Anterior cingulate cortex (tissue), 58 donors: Measurements from ENCODE around the gene UPF3A.
"Not testable (repeated sequence)": the region's sequence is repeated elsewhere in the genome, so short reads cannot be mapped to it uniquely, and the experiment has no call there.

Experiments
- DNase-seq, 58 donors: peaks; one replicate each; lab custom pipeline; 2025; lab: John Stamatoyannopoulos, UW

UPF3A gene

DNA sequence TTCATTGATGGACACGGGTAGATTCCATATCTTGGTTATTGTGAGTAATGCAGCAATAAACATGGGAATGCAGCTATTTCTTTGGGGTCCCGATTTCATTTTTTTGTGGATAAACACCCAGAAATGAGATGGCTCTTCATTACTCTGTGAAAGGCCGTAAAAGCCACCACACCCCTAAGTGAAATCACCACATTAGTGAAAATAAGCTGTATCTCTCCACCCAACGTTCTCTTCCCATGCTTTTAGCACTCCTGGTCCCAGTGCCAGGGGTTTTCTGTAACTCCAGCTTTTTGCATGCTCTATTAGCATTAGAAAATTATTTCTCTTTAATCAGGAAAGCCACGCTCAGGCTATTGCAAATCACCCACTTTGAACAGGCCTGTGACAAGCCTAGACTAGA, 48.7 kb downstream of the UPF3A start:
- no peak for DNase-seq

DNA sequence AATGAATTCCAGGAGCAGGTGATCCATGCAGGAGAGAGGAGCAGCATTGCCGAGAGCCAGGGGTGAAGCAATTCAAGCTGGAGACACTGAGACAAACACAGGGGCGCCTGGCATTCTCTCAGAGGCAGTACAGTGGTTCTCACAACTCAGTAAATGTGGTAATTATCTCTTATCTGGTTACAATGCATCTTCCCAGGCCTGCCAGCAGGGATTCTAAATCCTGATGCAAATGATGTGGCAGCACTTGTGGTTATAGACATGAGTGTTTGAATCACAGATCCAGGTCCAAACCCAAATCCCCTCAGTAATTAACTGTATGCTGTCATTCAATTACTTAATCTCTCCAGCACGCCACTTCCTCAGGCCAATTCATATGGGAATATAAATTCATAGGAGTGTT, 52.5 kb downstream of the UPF3A start:
- not testable (repeated sequence) for DNase-seq

DNA sequence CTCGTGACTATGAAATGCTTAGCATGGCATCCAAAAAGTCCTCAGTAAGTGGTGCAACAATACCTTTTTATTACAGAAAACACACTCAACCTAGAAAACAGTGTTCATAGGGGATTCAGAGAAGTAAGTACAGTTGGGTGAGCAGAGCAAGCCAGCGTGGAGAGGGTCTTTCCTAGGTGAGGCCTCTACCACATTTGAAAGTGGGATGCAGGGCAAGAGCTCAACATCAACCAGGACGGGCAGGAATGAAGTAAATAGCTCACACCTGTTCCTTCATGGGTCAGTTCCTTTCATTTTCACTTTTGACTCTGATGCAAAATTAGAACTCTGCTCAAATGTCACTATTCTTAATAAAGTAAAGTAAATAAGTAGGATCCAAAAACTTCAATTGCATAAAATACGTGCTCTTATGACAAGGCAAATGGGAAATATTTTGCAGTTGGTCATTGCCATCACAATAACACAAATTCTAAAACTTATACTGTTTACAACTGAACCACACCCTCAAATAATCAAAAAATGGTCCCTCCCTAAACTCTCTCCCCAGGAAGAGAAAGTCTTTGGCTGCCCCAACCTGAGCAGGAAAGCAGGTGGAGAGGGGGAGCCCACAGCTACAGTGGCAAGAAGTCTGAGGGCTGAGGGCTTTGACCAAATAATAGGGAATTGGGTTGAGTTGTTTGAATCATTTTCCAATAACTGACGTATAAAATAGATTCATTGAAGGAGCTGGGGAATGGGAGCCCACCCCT, 53.1 kb downstream of the UPF3A start:
- no peak for DNase-seq

DNA sequence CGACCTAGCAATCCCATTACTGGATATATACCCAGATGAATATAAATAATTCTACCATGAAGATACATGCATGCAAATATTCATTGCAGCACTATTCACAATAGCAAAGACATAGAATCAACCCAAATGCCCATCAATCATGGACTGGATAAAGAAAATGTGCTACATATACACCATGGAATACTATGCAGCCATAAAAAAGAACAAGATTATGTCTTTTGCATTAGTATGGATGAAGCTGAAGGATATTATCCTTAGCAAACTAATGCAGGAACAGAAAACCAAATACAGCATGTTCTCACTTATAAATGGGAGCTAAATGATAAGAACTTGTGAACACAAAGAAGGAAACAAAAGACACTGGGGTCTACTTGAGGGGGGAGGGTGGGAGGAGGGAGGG, 55.1 kb downstream of the UPF3A start:
- not testable (repeated sequence) for DNase-seq

DNA sequence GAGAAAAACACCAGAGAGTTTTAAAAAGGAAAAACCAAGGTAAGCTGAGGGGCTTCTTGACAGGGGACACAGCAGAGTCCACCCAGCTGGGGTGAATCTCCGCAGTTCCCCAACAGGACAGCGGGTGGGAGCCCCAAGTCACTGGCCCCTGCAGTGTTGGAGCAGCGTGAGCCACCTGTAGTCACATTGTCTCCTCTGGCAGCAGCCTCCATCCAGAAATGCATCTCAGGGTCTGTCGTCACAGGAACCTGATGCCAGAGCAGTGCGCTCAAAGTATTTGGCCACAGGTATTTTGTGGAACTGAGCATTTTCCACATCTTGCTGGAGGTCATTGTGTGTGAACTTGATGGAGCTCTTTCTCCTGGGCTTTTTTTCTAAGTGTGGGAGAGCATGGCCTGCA, 57.6 kb downstream of the UPF3A start:
- DNase-seq = no peak

DNA sequence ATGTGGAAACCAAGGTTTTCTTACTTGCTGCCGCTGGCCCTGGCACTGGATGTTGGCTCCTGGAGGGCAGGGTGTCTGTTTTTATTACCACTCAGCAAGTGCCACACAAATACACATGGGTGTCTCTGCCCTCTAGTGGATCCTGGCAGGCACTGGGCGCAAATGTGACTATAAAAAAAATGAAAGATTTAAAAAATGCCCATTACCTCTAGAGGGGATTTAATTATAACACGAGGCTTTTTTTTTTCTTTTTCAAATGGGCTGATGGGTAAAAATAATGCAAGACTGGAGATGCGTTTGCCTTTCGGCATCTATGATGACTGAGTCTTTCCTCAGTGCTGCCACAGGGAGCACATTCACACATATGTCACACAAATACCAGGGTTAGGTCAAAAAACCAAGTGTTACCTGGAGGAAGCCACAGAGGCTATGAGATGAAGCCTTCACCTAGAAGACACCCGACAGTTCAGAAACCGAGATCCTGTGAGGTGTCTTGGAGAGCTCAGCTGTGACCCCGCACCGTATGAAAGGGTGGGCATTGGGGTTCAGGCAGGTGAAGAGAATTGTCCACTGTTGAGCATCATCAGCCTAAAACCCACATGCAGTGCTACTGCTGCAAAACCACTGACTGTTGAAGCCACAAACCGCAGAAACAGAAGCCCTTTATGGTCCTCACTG, 58.6 kb downstream of the UPF3A start:
- DNase-seq = peak in 2 of 58 donors; percentile 2 to 5

DNA sequence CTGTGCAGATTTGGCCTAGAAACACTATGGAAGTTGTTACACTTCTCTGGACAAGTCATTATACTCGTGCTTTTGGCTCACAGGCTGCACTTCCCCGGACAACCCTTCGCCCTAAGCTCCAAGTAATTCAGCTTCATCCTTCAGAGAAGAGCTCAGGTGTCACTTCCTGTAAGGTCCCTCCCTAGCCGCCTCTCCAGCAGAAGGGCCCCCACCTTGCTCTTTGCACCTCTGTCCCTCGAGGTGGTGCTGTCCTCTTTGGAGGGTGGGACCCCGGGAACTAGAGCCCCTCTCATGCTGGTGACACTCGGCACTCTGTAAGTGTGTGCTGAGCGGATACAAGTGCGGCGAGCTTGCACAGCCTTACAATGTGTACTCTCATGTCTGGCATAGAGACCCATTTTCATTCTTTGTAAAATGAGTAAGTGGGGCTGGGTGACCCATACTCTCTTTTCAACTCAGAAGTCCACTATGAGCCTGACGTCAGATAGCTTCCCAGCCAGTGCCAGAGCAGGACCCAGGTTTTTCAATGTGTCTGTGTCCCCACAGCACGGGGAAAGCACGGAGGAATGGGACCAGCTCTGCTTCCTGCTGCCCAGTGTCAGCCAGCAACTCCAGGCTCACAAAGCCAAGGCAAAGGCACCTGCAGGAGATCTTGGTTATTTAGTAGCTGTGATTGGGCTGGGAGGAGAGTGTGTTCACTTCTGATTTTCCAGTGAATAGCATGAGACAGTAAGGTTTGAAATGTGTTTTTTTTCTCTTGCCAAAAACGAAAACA, 59.8 kb downstream of the UPF3A start:
- no peak for DNase-seq

DNA sequence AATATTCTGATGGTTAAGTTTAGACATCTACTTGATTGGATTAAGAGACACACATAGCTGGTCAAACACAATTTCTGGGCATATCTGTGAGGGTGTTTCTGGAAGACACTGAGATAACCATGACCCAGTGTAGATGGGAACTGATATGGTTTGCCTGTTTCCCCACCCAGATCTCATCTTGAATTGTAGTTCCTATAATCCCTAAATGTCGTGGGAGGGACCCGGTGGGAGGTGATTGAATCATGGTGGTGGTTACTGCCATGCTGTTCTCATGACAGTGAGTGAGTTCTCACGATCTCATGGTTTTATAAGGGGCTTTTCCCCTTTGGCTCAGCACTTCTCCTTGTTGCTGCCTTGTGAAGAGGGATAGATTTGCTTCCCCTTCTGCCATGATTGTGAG, 65.9 kb downstream of the UPF3A start:
- DNase-seq = not testable (repeated sequence)

DNA sequence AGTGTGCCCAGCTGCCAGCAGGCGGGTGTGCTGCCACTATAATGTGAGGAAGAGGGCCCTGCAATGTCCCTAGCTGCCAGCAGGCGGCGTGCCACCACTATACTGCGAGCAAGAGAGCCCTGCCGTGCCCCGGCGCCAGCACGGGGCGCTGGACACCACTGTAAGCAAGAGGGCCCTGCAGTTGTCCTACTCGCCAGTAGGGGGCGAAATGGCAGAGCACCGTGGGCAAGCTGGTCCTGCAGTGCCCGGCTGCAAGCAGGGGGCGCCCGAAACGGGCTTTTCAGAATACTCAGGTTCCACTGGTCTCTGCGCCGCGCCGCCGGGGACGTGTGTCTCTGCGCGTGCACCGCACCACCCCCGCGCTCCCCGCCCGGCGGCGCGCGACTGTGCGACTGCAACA, 71.4 kb downstream of the UPF3A start:
- DNase-seq = not testable (repeated sequence)

DNA sequence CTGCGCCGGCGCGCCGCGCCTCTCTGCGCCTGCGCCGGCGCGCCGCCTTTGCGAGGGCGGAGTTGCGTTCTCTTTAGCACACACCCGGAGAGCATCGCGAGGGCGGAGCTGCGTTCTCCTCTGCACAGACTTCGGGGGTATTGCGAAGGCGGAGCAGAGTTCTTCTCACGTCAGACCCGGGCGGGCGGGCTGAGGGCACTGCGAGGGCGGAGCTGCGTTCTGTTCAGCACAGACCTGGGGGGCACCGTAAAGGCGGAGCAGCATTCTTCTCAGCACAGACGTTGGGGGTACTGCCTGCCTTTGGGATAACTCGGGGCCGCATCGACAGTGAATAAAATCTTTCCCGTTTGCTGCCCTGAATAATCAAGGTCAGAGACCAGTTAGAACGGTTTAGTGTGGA, 72.0 kb downstream of the UPF3A start:
- not testable (repeated sequence) for DNase-seq
